Loucy (cell line): ENCODE measurements around the gene FCN2.

ENCODE experiments used
- H2AFZ ChIP-seq: fragments of 200-600 bp; sonication (generic); 2 replicates; pipeline ENCODE4 v1.6.0; 2016; ENCODE audit warnings: antibody characterized with exemption, mild to moderate bottlenecking, low read length, moderate library complexity
- H3F3A ChIP-seq: fragments of 200-600 bp; 2 replicates; pipeline ENCODE4 v1.6.0; 2016; ENCODE audit warnings: antibody characterized with exemption, low read depth, mild to moderate bottlenecking
- H3K27me3 ChIP-seq: fragments of 200-600 bp; sonication (generic); 2 replicates; pipeline ENCODE4 v1.6.1; 2014; ENCODE audit warnings: low read length, mild to moderate bottlenecking; ENCODE audit not compliant: insufficient read depth, poor library complexity, severe bottlenecking
- H3K36me3 ChIP-seq: fragments of 200-600 bp; sonication (generic); 2 replicates; pipeline ENCODE4 v1.6.1; 2016; ENCODE audit warnings: low read length; ENCODE audit not compliant: insufficient read depth
- H3K4me1 ChIP-seq: fragments of 200-600 bp; sonication (generic); 2 replicates; pipeline ENCODE4 v1.5.1; 2014; ENCODE audit warnings: low read length, mild to moderate bottlenecking; ENCODE audit not compliant: insufficient read depth, poor library complexity, severe bottlenecking
- H3K4me2 ChIP-seq: fragments of 200-600 bp; sonication (generic); 2 replicates; pipeline ENCODE4 v1.6.0; 2014; ENCODE audit warnings: antibody characterized with exemption, low read length, low read depth, mild to moderate bottlenecking; ENCODE audit not compliant: poor library complexity, severe bottlenecking
- H3K4me3 ChIP-seq: fragments of 200-600 bp; sonication (generic); 2 replicates; pipeline ENCODE4 v1.5.1; 2014; ENCODE audit warnings: low read length, mild to moderate bottlenecking, mixed read lengths; ENCODE audit not compliant: poor library complexity, severe bottlenecking
- H3K79me2 ChIP-seq: fragments of 200-600 bp; sonication (generic); 2 replicates; pipeline ENCODE4 v1.6.1; 2014; ENCODE audit warnings: low read length; ENCODE audit not compliant: insufficient read depth
- H3K9ac ChIP-seq: fragments of 200-600 bp; sonication (generic); 2 replicates; pipeline ENCODE4 v1.6.0; 2014; ENCODE audit warnings: mild to moderate bottlenecking, low read depth, low read length, moderate library complexity; ENCODE audit not compliant: poor library complexity, severe bottlenecking
- H3K9me2 ChIP-seq: fragments of 200-600 bp; sonication (generic); replicated peaks from 2 replicates; pipeline ENCODE4 v1.6.1; 2016; ENCODE audit warnings: low read depth, low read length, mixed read lengths
- H3K9me3 ChIP-seq: fragments of 200-600 bp; sonication (generic); 2 replicates; pipeline ENCODE4 v1.6.1; 2014; ENCODE audit warnings: mild to moderate bottlenecking, antibody characterized with exemption, low read length, low read depth; ENCODE audit not compliant: insufficient read depth
- H4K20me1 ChIP-seq: fragments of 200-600 bp; sonication (generic); 2 replicates; pipeline ENCODE4 v1.6.0; 2014; ENCODE audit warnings: antibody characterized with exemption, low read length, mild to moderate bottlenecking; ENCODE audit not compliant: insufficient read depth, poor library complexity, severe bottlenecking
- CTCF ChIP-seq: fragments of 200-600 bp; sonication (generic); conservative IDR thresholded peaks from 2 replicates; pipeline ENCODE4 v1.5.1; 2014; ENCODE audit warnings: mild to moderate bottlenecking, antibody characterized with exemption, low read length
- EZH2phosphoT487 ChIP-seq: fragments of 200-600 bp; IDR thresholded peaks from 2 replicates; pipeline ENCODE4 v1.6.1; 2018; ENCODE audit warnings: antibody characterized with exemption, mild to moderate bottlenecking, moderate library complexity, borderline replicate concordance

The FCN2 gene

GRCh38 chr9:134928436-134929192 is 48.0 kb downstream of the FCN2 start:
- H3K79me2 ChIP-seq, result no peaks in the 10 kb centered on the region
- H3F3A ChIP-seq, result no peaks in the 10 kb centered on the region
- H3K9me3 ChIP-seq, result no peaks in the 10 kb centered on the region; the same call in 1 of the 2 replicates
- H3K27me3 ChIP-seq, result no peaks in the 10 kb centered on the region
- no peak for TF ChIP-seq EZH2phosphoT487
- TF ChIP-seq CTCF, result no peak
- H2AFZ ChIP-seq, result no peak overlapping the region
- H3K9me2 ChIP-seq, result no peaks in the 10 kb centered on the region
- H3K4me2 ChIP-seq, result no peak overlapping the region
- no peaks in the 10 kb centered on the region for H3K4me1 ChIP-seq
- H3K36me3 ChIP-seq, result no peaks in the 10 kb centered on the region
- no peaks in the 10 kb centered on the region for H4K20me1 ChIP-seq
- no peak overlapping the region for H3K4me3 ChIP-seq
- no peak overlapping the region for H3K9ac ChIP-seq

- H3K9me3 ChIP-seq, result no peaks in the 10 kb centered on the region; the same call in 1 of the 2 replicates
- H3K4me1 ChIP-seq, result no peaks in the 10 kb centered on the region
- no peak overlapping the region for H3K4me2 ChIP-seq
- no peaks in the 10 kb centered on the region for H3K36me3 ChIP-seq
- no peak overlapping the region for H3K4me3 ChIP-seq
- H4K20me1 ChIP-seq, result no peaks in the 10 kb centered on the region
- no peak overlapping the region for H3K9ac ChIP-seq
- no peaks in the 10 kb centered on the region for H3K9me2 ChIP-seq
- H2AFZ ChIP-seq, result no peak overlapping the region
- no peak for TF ChIP-seq CTCF
- H3F3A ChIP-seq, result no peaks in the 10 kb centered on the region
- H3K79me2 ChIP-seq, result no peaks in the 10 kb centered on the region
- H3K27me3 ChIP-seq, result no peaks in the 10 kb centered on the region
Observed at GRCh38 chr9:134929193-134930158, 48.9 kb downstream of the FCN2 start.

GRCh38 chr9:134930398-134930797 is 49.8 kb downstream of the FCN2 start:
- no peaks in the 10 kb centered on the region; the same call in 1 of the 2 replicates for H3K9me3 ChIP-seq
- no peaks in the 10 kb centered on the region for H3F3A ChIP-seq
- no peak for TF ChIP-seq EZH2phosphoT487
- TF ChIP-seq CTCF, result no peak
- no peak overlapping the region for H3K4me3 ChIP-seq
- H3K79me2 ChIP-seq, result no peaks in the 10 kb centered on the region
- no peak overlapping the region for H2AFZ ChIP-seq
- no peaks in the 10 kb centered on the region for H3K36me3 ChIP-seq
- no peak overlapping the region for H3K9ac ChIP-seq
- no peaks in the 10 kb centered on the region for H3K27me3 ChIP-seq
- H3K4me2 ChIP-seq, result no peak overlapping the region
- no peaks in the 10 kb centered on the region for H3K4me1 ChIP-seq
- H3K9me2 ChIP-seq, result no peaks in the 10 kb centered on the region
- no peaks in the 10 kb centered on the region for H4K20me1 ChIP-seq
